GM10266 (cell line): ENCODE measurements around the gene ACSL1.

Experiments
- DNase-seq: peaks from one replicate; pipeline ENCODE4 v3.0.0; 2012; ENCODE audit errors: extremely low spot score
- TF ChIP-seq, protein P1 (sequence below): IDR thresholded peaks from 2 replicates; pipeline ENCODE4 v1.5.1; 2012; ENCODE audit warnings: mild to moderate bottlenecking, low read depth; ENCODE audit not compliant: control insufficient read depth, insufficient read depth; ENCODE audit errors: missing control alignments

ACSL1 gene

DNA sequence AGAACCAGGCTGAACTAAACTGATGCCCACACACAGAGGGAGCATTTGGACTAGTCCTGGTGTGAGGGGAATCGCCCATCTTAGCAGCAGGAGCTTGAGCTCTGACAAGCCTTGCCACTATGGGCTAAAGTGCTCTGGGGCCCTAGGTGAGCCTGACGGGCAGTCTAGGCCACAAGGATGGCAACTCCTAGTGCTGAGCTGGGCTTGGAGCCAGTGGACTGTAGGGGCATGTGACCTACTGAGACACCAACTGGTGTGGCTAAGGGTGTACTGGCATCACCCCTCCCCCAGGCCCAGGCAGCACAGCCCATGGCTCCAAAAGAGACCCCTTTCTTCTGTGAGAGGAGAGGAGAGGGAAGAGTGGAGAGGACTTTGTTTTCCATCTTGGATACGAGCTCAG, 106.4 kb downstream of the ACSL1 start:
- no peak for DNase-seq
- TF ChIP-seq, protein P1, sequence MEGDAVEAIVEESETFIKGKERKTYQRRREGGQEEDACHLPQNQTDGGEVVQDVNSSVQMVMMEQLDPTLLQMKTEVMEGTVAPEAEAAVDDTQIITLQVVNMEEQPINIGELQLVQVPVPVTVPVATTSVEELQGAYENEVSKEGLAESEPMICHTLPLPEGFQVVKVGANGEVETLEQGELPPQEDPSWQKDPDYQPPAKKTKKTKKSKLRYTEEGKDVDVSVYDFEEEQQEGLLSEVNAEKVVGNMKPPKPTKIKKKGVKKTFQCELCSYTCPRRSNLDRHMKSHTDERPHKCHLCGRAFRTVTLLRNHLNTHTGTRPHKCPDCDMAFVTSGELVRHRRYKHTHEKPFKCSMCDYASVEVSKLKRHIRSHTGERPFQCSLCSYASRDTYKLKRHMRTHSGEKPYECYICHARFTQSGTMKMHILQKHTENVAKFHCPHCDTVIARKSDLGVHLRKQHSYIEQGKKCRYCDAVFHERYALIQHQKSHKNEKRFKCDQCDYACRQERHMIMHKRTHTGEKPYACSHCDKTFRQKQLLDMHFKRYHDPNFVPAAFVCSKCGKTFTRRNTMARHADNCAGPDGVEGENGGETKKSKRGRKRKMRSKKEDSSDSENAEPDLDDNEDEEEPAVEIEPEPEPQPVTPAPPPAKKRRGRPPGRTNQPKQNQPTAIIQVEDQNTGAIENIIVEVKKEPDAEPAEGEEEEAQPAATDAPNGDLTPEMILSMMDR = no peak

DNA sequence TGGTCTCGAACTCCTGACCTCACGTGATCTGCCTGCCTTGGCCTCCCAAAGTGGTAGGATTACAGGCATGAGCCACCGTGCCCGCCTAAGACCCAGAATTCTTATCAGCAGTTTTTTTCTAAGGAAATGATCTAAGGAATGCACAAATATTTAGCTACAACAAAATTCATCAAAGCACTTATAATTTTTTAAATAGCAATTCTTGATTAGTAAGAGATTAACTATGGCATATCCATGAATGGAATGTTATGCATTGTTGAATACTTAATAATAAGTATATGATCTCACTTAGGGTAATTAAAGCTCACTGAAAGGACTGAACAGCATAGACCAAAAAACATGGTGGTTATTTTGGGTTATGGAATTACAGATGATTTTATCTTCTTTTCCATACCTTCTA, 110.2 kb downstream of the ACSL1 start:
- TF ChIP-seq, protein P1 = no peak
- DNase-seq = no peak

DNA sequence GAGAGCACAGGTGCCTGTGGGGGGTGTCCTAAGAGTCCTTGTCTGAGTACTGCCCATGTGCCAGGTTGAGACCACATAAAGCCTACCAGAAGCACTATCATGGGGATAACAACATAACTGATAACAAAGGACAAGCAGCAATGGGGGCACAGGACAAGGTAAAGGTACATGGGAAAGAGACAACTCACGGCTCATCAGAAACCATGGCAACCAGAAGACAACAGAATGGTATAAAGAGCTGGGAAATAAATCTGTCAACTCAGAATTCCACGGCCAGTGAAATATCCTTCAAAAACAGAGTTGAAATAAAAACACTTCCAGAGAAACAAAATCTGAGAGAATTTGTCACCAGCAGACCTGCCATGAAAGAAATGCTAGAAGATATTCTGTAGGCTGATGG, 111.9 kb downstream of the ACSL1 start:
- no peak for DNase-seq

DNA sequence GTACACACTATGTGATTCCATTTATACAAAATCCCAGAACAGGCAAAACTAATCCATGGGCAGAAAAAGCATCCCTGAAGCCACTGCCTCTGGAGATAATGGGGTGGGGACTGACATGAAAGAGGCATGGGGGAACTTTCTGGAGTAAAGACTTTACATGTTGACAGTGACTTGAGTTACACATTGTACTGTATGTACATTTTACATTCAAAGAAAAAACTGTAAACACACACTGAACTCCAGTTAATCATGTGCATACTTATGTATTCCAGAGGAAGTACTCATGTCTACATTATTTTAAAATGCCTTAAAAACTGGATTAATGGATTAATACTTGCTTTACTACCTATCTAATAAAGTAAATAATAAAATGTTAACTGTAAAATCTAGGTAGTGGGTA, 113.4 kb downstream of the ACSL1 start:
- TF ChIP-seq, protein P1 = no peak
- DNase-seq = no peak

More for the DNA sequence above, 111.9 kb downstream of the ACSL1 start:
- TF ChIP-seq, protein P1 = no peak

DNA sequence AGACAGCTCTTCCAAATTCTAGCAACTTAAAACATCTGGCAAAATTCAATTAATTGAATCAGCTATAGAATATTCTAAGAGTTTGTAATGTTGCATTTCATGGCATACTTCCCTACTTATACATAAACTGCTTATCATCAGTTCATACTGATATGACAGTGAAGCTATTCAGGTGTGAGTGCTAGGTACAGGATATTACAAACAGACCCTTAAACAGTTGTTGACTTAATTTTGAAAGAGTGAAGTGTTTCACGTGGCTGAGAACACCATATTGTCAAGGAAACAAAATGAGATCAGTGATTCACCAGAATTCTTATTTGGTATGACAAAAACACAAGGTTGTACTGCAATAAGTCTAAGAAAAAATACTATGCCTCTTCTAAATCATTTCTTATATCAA, 119.3 kb downstream of the ACSL1 start:
- TF ChIP-seq, protein P1 = no peak
- DNase-seq = no peak

DNA sequence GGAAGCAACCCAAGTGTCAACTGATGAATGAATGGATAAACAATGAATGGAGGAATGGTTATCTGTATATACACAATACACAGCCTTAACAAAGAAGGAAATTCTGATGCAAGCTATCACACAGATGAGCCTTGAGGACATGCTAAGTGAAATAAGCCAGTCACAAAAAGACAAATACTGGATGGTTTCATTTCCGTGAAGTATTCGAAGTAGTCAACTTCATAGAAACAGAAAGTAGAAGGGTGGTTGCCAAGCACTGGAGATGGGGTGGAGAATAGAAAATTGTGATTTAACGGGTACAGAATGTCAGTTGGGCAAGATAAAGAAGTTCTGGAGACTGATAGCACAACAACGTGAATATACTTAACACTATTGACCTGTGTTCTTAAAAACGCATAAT, 120.1 kb downstream of the ACSL1 start:
- no peak for DNase-seq
- TF ChIP-seq, protein P1 = no peak
